Measurements from ENCODE around the gene ELL2.

The ELL2 gene

DNA sequence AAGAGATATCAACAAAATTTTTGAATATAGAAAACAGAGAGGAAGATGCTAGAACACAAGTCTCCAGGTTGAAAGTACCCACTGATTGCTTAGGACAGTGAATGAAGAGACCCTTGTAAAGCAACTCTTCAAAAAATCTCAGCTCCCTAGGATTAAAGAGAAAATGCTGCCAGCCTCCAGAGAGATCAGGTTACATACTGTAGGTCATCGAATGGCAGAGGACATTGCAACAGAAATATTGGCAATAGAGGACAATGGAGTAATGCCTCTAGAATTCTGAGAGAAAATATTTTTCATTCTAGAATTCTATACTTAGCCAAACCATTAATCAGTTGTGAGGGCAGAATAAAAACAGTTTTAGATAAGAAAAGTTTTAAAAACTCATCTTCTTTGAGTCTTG, 43.1 kb upstream of the ELL2 start:
- intact Hi-C loops (cut with DNase I; ENCODE audit: low total_unique reads) = no loop called here

GRCh38 chr5:96004087-96004486, 42.4 kb upstream of the ELL2 start:
- Histone ChIP-seq H3K36me3 (no peaks in the 10 kb centered on the region), H3K27me3 (no peaks in the 10 kb centered on the region), H3K4me3 (no peak overlapping the region), H3K9me3 (no peaks in the 10 kb centered on the region), H3K4me1 (peaks cover 0 to 5% (median 0%) of the 10 kb centered on the region in 4 donors), H3K27ac (no peak overlapping the region)
- no peak for DNase-seq
- intact Hi-C loops (cut with DNase I; ENCODE audit: low total_unique reads) = no loop called here
- TF ChIP-seq, protein P1, sequence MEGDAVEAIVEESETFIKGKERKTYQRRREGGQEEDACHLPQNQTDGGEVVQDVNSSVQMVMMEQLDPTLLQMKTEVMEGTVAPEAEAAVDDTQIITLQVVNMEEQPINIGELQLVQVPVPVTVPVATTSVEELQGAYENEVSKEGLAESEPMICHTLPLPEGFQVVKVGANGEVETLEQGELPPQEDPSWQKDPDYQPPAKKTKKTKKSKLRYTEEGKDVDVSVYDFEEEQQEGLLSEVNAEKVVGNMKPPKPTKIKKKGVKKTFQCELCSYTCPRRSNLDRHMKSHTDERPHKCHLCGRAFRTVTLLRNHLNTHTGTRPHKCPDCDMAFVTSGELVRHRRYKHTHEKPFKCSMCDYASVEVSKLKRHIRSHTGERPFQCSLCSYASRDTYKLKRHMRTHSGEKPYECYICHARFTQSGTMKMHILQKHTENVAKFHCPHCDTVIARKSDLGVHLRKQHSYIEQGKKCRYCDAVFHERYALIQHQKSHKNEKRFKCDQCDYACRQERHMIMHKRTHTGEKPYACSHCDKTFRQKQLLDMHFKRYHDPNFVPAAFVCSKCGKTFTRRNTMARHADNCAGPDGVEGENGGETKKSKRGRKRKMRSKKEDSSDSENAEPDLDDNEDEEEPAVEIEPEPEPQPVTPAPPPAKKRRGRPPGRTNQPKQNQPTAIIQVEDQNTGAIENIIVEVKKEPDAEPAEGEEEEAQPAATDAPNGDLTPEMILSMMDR (IDR thresholded peaks at IDR 0.05) = no peak

More for the DNA sequence above, 43.1 kb upstream of the ELL2 start:
- TF ChIP-seq, protein P1 (IDR thresholded peaks at IDR 0.05) = no peak
- Histone ChIP-seq H3K36me3 (no peaks in the 10 kb centered on the region), H3K27ac (no peak overlapping the region), H3K9me3 (no peaks in the 10 kb centered on the region), H3K27me3 (no peaks in the 10 kb centered on the region), H3K4me1 (peaks cover 0 to 5% (median 0%) of the 10 kb centered on the region in 4 donors), H3K4me3 (no peak overlapping the region)
- DNase-seq = no peak

DNA sequence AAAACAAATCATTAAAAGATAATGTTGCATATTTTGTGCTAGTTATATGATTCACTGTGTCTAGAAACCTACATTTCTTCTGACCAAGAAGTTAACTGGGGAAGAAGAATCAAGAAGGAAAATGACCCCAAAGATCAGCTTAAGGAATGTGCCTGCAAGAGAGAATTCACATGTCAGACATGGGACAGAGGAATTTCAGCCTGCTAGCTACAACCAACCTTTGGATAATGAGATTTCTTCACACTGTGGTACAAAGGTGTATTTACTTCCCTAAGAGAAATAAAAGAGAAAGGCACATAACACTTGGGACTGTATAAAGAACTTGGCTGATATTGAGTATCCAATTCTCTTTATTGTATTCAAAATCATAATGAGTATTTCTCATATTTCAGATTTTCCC, 39.6 kb upstream of the ELL2 start:
- no peak overlapping the region for H3K4me3 ChIP-seq
- no peaks in the 10 kb centered on the region for H3K4me1 ChIP-seq
- H3K9me3 ChIP-seq = no peaks in the 10 kb centered on the region
- intact Hi-C loops (cut with DNase I; ENCODE audit: low total_unique reads) = no loop called here
- H3K27ac ChIP-seq = no peak overlapping the region
- no peaks in the 10 kb centered on the region for H3K27me3 ChIP-seq
- TF ChIP-seq, protein P1 (IDR thresholded peaks at IDR 0.05) = no peak
- no peak for DNase-seq
- H3K36me3 ChIP-seq = no peaks in the 10 kb centered on the region

GRCh38 chr5:96000308-96000707, 38.7 kb upstream of the ELL2 start:
- Histone ChIP-seq H3K36me3 (no peaks in the 10 kb centered on the region), H3K4me1 (no peaks in the 10 kb centered on the region), H3K27ac (no peak overlapping the region), H3K9me3 (no peaks in the 10 kb centered on the region), H3K4me3 (no peak overlapping the region), H3K27me3 (no peaks in the 10 kb centered on the region)
- intact Hi-C loops (cut with DNase I; ENCODE audit: low total_unique reads) = no loop called here
- TF ChIP-seq, protein P1 (IDR thresholded peaks at IDR 0.05) = no peak
- DNase-seq = no peak

DNA sequence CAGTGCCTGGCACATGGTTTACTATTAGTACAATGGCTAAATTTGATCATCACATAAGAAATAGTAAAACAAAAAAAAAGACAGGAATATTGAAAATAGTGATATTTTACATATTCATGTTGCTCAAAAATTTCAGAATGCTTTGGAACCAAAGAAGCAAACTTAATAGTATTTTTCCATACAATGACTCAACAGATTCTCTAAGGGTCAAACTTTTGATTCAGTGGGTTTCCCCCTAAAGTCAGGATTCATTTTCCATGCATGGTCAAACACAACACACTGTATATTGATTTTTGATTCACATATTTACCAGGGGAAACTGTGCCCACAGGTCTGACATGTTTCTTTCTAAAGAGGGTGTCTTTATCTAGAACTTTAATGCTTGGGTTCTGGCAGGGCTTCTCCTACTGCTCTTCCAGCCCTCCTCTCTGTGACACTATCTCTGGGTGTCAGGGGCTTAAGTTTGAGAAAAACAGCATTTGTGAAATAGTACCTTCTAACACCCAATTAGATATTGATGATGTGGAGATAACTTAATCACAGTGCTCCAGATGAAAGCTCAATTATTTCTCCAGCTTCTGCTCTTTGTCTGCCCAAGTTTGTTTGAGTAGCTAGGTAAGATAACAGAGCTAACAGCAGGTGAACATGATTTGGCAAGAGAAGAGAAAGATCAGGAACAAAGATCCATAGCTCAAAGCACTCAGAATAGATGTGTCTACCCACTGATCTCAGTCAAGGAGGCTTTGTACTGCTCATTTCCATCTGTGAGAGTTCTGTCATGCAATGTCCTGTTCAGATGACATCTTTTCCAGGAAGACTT, 35.5 kb upstream of the ELL2 start:
- TF ChIP-seq, protein P1 (IDR thresholded peaks at IDR 0.05) = no peak
- no peaks in the 10 kb centered on the region for H3K27me3 ChIP-seq
- intact Hi-C loops (cut with DNase I; ENCODE audit: low total_unique reads) = no loop called here
- no peak for DNase-seq
- no peak overlapping the region for H3K4me3 ChIP-seq
- no peak overlapping the region for H3K27ac ChIP-seq
- H3K36me3 ChIP-seq = no peaks in the 10 kb centered on the region
- H3K4me1 ChIP-seq = peaks cover 0 to 4% (median 0%) of the 10 kb centered on the region in 4 donors
- H3K9me3 ChIP-seq = no peaks in the 10 kb centered on the region

Data from tibial artery (tissue), 4 donors.